GM18505 (cell line): ENCODE results near the gene CNTFR.

ENCODE experiments used
- ATAC-seq: cut with Tn5 transposase; IDR thresholded peaks from one replicate; pipeline ENCODE4 v1.9.1; 2021; ENCODE audit not compliant: unreplicated experiment
- POLR2A ChIP-seq: IDR thresholded peaks from 4 replicates; pipeline ENCODE4 v1.6.1; 2011; ENCODE audit warnings: borderline replicate concordance; ENCODE audit not compliant: insufficient read depth, insufficient read length; ENCODE audit errors: extremely low read depth

CNTFR gene

DNA sequence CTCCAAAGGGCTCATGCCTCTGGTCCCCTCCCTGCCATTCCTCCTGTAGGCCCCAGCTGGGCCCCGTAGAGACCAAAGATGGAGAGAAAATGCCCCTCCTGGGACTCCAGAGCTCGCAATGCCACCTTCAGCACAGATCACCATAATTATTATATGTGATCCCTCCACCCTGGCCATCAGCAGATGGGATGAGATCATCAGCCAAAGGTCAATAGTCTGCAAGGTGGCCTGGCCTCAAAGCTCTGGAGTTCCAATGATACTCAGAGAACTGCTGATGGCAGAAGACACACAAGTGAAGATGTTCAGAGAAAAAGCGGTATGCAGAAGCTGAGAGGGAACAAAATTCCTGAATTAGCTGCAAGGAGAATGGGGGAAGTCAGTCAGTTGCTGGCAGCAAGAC is 17.4 kb upstream of the CNTFR start:
- no peak for ATAC-seq
- no peak for TF ChIP-seq POLR2A

GRCh38 chr9:34606190-34606589 is 16.7 kb upstream of the CNTFR start:
- ATAC-seq = no peak
- TF ChIP-seq POLR2A = no peak

GRCh38 chr9:34603610-34604231 is 14.2 kb upstream of the CNTFR start:
- no peak for ATAC-seq

DNA sequence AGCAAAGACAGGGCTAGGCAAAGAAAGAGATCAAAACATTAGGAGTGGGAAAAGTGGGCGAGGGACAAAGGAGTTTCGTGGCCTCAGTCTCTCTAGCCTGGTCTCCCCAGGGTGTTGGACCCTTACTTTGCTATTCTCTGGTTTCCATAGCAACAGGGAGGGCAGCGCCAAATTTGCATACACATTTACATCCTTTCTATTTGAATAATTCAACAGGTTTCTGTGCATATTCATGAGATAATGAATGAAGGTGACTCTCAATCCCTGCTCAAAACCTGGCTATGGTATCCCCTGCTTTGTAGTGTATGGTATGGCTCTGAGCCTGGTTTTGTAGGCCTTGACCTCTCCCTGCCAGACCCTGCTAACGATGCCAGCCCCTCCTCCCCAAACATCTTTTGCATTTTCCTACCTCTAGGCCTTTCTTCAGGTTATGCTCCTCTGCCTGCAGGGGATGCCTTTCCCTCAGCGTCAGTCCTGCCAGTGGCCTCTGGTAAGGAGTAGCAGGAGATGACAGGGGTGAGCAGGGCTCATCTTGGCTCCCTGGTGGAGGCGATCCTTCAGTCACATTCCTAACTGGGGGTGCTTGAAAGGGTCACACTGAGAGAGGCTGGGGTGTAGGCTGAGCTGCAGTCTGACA is 12.5 kb upstream of the CNTFR start:
- TF ChIP-seq POLR2A = no peak
- no peak for ATAC-seq

More at GRCh38 chr9:34603610-34604231, 14.2 kb upstream of the CNTFR start:
- TF ChIP-seq POLR2A = no peak

DNA sequence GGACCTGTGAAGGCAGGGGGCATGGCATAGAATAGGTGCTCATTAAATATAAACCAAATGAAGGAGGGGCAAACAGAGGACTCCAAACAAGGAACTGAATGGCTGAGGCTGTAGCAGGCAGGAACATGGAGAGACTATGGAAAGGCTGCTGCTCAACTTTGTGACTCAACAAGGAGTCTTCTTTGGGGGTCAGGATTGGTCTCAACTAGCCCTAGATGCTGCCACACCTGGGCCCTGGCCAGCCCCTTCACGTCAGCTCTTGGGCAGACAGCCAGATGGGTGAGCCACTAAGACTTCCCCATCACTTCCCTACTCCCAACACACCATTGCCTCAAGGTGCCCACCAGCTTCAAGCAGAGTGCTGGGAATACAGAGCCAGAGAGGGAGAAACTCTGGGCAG is 11.4 kb upstream of the CNTFR start:
- TF ChIP-seq POLR2A = no peak
- no peak for ATAC-seq

DNA sequence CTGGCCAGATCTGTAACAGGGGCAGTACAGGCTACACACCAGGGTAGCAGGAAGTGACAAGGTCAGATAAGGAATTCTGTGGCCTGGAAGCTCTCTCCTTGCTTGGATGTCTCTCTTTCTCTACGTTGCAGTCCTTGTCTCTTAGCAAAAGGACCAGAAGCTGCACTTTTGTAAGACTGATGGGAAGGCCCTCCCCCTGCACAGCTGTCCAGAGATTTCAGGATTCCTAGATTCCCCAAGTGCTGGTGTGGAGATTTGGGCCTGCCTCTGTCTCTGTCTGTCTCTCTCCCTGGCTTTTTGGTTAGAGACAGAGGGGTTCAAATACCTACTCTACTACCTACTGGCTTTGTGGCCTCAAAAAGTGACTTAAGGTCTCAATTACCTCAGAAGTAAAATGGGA is 10.0 kb upstream of the CNTFR start:
- ATAC-seq = no peak
- no peak for TF ChIP-seq POLR2A

DNA sequence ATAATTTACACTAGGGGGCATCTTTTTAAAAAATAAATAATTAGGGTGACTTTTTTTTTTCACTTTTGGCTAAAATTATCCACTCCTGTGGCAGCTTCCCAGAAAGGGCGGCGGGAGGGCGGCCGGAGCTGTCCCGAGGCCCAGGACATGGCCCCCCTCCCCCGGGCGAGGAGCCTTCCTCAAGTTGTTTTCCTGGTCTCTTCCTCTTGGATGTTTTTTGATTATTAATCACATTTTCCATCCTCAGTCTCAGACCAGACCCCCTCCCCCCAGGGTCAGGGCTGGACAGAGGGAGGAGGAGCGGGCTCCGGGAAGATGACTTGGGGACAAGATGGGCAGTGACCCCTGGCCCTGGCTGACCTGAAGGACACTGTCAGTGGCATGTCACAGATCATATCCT is 4.7 kb upstream of the CNTFR start:
- no peak for TF ChIP-seq POLR2A
- no peak for ATAC-seq

- no peak for TF ChIP-seq POLR2A
- no peak for ATAC-seq
These were observed 3.5 kb upstream of the CNTFR start for GRCh38 chr9:34592895-34593601.

DNA sequence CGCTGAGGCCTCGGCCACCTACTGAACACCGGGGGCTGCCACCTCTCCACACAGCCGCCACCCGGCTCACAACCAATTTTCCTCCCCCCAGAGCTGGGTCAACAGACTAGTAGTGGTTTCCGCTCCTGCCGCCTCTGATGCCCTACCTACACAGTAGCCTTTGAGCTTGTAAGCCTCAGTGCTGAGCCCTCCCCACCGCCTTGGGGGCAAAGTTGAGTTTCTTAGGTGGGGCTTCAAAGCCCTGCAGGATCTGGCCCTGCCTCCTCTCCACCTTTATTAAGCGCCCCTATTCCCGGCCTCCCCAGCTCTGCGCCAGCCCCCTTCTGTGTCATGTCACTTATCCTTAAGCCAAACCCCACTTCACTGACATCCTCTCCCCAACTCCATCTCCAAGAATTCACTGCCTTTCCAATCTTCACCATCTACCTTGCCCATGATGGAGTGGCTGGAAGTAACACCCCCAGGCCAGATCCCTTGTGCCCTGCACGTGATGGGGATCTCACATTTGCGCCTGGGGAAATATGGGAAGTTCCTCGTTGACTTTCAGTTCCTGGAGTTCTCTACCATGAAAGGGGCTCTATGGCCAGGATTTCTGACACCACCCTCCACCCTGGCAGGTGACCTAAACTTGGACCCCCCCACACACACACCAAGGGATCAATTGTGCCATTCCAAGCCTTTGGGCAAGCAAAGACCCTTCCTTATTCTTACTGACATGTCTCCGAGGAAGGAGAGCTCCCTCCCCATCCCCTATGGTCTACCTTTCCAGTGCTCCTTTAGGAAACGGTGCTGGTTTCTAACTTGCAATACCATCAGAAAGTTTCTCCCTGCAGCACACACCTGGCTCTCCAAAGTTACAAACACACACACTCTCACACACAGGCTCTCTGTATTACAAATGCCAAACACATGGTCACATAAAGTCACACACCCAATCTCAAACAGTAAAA is 2.7 kb upstream of the CNTFR start:
- ATAC-seq = no peak
- no peak for TF ChIP-seq POLR2A

DNA sequence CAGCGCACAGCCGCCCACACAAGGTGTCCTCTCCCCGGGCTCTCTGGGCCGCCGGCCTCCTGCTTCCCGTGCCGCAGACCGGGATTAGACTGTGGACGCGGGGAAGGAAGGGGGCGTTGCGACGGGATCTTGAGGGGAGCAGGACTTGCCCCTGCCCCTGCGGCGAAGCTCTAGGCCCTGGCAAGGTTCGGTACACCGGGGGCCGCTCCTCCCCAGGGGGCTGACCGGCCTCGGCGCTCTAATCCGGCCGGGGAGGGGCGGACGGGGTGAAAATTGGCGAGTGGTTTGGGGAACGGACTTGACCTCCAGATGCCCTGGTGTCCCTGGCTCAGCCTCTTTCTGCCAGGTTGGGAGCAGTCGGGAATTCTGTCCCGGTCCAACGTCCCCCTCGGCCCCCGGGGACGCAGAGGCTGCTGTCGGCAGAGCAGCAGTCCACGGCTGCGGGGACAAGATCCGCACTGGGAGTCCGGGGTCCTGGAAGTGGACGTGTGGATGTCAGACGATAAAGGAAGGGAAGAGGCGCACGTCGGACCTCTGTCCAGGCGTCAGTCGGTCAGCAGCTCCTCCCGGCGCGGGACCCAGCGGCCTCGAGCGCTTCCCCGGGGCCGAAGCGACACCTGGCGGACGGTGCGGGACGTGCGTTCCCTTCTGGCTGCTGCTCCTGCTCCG is 1.9 kb upstream of the CNTFR start:
- TF ChIP-seq POLR2A = no peak
- no peak for ATAC-seq

GRCh38 chr9:34590381-34591247 is 1.1 kb upstream of the CNTFR start:
- TF ChIP-seq POLR2A = no peak
- no peak for ATAC-seq
